Measurements from ENCODE around the gene UFD1.

UFD1 gene

GRCh38 chr22:19495562-19496323, 16.8 kb upstream of the UFD1 start:
- peak; percentile 23 for DNase-seq (ENCODE audit: low spot score)

GRCh38 chr22:19494676-19495173, 15.7 kb upstream of the UFD1 start:
- DNase-seq (ENCODE audit: low spot score), result no peak

GRCh38 chr22:19494001-19494560, 15.1 kb upstream of the UFD1 start:
- DNase-seq (ENCODE audit: low spot score), result no peak

GRCh38 chr22:19492504-19493174, 13.6 kb upstream of the UFD1 start:
- no peak for DNase-seq (ENCODE audit: low spot score)

GRCh38 chr22:19490628-19491230, 11.7 kb upstream of the UFD1 start:
- no peak for DNase-seq (ENCODE audit: low spot score)

GRCh38 chr22:19488884-19489843, 10.2 kb upstream of the UFD1 start:
- no peak for DNase-seq (ENCODE audit: low spot score)

- DNase-seq (ENCODE audit: low spot score), result no peak
These were observed 9.3 kb upstream of the UFD1 start for GRCh38 chr22:19488285-19488684.

GRCh38 chr22:19483481-19484244, 4.7 kb upstream of the UFD1 start:
- no peak for DNase-seq (ENCODE audit: low spot score)

- DNase-seq (ENCODE audit: low spot score), result no peak
These were observed 3.3 kb upstream of the UFD1 start for GRCh38 chr22:19482297-19482696.

- DNase-seq (ENCODE audit: low spot score), result no peak
These were observed 1.8 kb upstream of the UFD1 start for GRCh38 chr22:19480789-19481188.

GRCh38 chr22:19480173-19480568, 1.2 kb upstream of the UFD1 start:
- DNase-seq (ENCODE audit: low spot score), result no peak

GRCh38 chr22:19479355-19480172, 571 bp upstream of the UFD1 start, which contains the start of gene CDC45:
Gene CDC45, plus strand, starts transcription at chr22:19479920. Its CDS starts 49 bp downstream, at chr22:19479969.
- peak; percentile 97 for DNase-seq (ENCODE audit: low spot score)

- DNase-seq (ENCODE audit: low spot score), result peak; percentile 6
These were observed 720 bp downstream of the UFD1 start for GRCh38 chr22:19478045-19478900.

GRCh38 chr22:19477321-19478044, 1.5 kb downstream of the UFD1 start:
- DNase-seq (ENCODE audit: low spot score), result peak; percentile 15

- no peak for DNase-seq (ENCODE audit: low spot score)
These were observed 3.0 kb downstream of the UFD1 start for GRCh38 chr22:19476023-19476422.

- DNase-seq (ENCODE audit: low spot score), result no peak
These were observed 5.4 kb downstream of the UFD1 start for GRCh38 chr22:19473578-19473977.

- no peak for DNase-seq (ENCODE audit: low spot score)
These were observed 6.8 kb downstream of the UFD1 start for GRCh38 chr22:19472233-19472632.

GRCh38 chr22:19471572-19471971, 7.4 kb downstream of the UFD1 start:
- no peak for DNase-seq (ENCODE audit: low spot score)

Data from CD4-positive, alpha-beta T cell treated with Interleukin-2 at 100 ng/mL for 4 hours (primary cell).